ENCODE results near the gene GNL3L.
"Not testable (repeated sequence)": the region's sequence is repeated elsewhere in the genome, so short reads cannot be mapped to it uniquely, and the experiment has no call there.

Gene GNL3L

GRCh38 chrX:54555006-54555405 lies 25.0 kb downstream of the GNL3L start:
- not testable (repeated sequence) for DNase-seq (ENCODE audit: low read depth in 2 of 2)

GRCh38 chrX:54560411-54560810 lies 30.4 kb downstream of the GNL3L start:
- no peak for DNase-seq (ENCODE audit: low read depth in 2 of 2)

- no peak for DNase-seq (ENCODE audit: low read depth in 2 of 2)
Measured at GRCh38 chrX:54561622-54562021, 31.6 kb downstream of the GNL3L start.

GRCh38 chrX:54564936-54565335 lies 34.9 kb downstream of the GNL3L start:
- no peak for DNase-seq (ENCODE audit: low read depth in 2 of 2)

GRCh38 chrX:54570332-54570731 lies 40.3 kb downstream of the GNL3L start:
- no peak for DNase-seq (ENCODE audit: low read depth in 2 of 2)

GRCh38 chrX:54572641-54573040 lies 42.6 kb downstream of the GNL3L start:
- DNase-seq (ENCODE audit: low read depth in 2 of 2): not testable (repeated sequence)

- DNase-seq (ENCODE audit: low read depth in 2 of 2): no peak
Measured at GRCh38 chrX:54597728-54598127, 67.7 kb downstream of the GNL3L start.

- DNase-seq (ENCODE audit: low read depth in 2 of 2): no peak
Measured at GRCh38 chrX:54602563-54602962, 72.5 kb downstream of the GNL3L start.
